NCI-H1694 (cell line): ENCODE results near the gene NOTCH4.

Experiments used
- DNase-seq: peaks from one replicate; lab custom pipeline; 2025; lab: John Stamatoyannopoulos, UW

Gene NOTCH4

DNA sequence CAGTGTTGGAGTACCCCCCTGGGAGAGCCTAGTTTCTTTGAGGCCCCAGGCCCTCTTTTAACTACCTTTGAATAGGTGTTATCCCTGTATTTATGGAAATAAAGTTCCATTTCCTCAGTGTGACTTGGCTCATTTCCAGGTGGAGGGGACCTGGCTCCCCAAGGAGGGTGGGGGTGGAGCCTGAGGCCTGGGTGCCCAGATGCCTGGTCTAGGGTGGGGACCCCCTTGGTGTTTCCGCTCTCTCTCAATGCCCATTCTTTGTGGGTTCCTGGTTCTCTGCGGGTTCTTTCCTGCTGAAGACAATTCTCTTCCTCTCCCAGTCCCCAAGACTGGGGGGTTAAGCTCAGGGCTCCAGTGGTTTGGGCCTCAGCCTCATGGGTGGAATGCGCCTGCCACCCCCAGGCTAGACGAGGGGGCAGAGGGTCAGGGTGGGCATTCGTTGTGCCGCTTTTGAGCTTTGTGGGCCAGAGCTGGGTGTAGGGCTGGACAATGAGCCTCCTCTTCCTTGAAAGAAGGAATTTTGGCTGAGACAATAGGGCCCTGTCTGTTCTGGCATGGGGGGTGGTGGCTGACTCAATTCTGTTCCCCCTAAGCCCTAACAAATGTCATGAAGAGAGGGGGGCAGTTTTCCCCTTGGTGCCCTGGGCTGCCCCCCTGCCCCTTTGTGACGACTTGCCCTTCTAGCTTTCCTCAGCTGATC, 60.2 kb downstream of the NOTCH4 start:
- no peak for DNase-seq

- DNase-seq: no peak
Observed at GRCh38 chr6:32158052-32158451, 65.8 kb downstream of the NOTCH4 start.

DNA sequence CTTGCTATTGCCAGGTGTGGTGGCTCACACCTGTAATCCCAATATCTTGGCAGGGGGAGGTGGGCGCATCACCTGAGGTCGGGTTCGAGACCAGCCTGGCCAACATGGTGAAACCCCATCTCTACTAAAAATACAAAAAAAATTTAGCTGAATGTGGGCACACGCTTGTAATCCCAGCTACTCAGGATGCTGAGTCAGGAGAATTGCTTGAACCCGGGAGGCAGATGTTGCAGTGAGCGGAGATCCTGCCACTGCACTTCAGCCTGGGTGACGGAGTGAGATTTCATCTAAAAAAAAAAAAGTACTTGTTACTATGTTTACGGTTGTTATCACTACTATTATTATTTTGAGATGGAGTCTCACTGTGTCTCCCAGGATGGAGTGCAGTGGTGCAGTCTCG, 67.0 kb downstream of the NOTCH4 start:
- no peak for DNase-seq

- DNase-seq: peak; percentile 25
Observed at GRCh38 chr6:32154514-32155161, 69.2 kb downstream of the NOTCH4 start.

GRCh38 chr6:32153564-32154513, 70.0 kb downstream of the NOTCH4 start, which contains the start of gene PPT2:
TSS of gene PPT2 (plus strand) at chr6:32154141. CDS start at chr6:32154595, 454 bp downstream.
- peak; percentile 48 for DNase-seq

DNA sequence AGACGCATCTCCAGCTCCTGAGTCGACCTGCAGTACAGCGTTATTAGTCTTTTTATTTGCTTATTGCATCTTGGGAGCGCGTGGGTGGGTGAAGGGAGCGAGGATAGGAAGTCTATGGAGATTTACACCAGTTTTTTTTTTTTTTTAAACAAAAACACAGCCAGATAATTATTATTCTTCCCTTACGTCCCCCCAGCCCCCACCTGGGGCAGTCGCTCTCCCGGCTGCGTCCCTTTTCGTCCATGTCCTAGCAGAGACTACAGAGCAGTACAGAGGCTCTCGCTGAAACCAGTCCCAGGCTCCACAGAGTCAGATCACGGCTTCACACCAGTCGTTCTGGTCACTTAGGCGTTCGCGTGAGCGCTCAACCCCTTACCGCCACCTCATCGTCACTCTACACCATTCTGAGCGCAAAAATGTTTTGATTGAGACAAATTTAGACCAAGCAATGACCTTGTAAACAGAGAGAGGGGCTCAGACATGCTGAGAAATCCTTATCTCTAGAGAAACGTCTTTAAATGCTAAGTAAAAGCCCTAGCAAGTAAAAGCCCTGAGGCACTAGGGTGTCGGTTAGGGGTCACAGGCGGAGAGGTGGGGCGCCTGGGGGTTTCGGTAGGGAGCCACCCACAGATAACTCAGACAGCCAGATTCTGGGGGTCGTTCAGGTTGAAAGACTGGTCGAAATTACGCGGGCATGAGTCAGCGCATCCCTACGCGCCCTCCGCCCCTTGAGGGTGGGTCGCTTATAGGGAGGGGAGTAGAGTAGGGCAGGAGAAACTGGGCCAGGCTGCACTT, 70.9 kb downstream of the NOTCH4 start:
- no peak for DNase-seq

- no peak for DNase-seq
Observed at GRCh38 chr6:32151863-32152768, 71.8 kb downstream of the NOTCH4 start, which contains the start of gene PRRT1. TSS of gene PRRT1 (minus strand) at chr6:32151939. CDS start at chr6:32151827, 112 bp downstream.

DNA sequence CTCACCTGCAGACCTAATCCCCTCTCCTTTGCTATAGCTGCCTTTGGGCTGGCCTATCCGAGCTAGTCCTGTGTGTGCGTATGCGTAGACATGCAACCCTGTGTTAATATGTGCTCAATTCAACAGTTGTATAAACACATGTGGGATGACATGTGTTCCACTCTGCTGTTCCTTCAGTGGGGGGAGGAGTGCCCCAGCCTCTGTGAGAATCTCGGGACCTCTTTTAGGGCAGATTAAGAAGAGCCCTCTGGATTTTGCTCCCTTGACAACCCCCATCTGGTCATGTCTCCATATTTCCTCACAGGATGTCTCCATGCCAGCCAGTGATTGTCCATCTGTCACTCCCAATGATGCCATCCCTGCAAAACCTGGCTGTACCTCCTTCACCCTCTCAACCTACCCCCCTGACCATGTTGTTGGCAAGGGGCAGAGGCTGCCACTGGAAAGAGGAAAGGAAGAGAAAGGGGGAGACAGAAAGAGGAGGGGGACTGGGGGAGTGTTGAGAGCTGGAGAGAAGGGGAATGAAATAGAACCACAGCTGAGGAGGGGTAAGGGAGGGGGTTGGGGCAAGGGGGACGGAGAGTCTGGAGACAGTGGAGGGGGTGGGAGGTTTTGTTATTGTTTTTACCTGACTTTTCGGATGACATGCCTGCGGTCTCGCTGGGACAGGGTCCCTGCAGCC, 72.5 kb downstream of the NOTCH4 start:
- peak; percentile 12 for DNase-seq

- DNase-seq: no peak
Observed at GRCh38 chr6:32149932-32150870, 73.7 kb downstream of the NOTCH4 start.

GRCh38 chr6:32149092-32149755, 74.6 kb downstream of the NOTCH4 start:
- DNase-seq: no peak

DNA sequence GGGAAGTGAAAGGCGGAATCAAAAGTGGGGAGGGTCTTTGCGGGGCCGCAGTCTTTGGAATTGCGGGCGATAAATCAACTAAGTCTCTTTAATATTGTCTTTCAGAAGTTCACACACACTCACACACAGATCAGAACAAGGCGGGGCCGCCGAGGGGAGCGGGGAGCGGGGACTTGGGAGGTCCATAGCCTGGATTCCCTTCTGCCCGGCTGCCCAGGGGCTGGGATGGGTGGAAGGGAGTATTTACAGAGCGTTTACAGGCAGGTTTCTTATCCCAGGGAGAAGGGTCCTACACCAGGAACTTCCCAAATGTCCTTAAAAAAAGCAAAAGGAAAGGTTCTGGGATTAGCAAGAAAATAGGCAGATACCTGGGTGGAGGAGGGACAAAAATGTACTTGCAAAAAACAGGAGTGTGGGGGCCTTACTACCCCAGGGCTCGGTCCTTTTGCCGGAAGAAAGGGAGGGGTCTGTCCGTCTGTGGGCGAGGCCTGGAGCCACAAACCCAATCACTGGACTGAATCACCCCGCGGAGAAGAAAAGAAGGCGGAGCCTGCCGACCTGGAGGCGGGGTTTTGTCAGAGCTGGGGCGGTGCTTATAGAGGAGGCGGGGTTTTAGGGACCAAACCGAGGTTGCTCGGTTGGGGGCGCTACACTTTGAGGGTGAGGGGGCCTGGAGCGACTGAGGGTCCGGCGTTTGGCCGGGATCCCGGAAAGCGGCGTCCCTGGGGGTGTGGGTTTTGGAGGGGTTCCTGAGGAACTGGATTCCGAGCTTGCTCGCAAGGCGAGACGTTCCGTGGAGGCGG, 75.4 kb downstream of the NOTCH4 start:
- DNase-seq: no peak

DNA sequence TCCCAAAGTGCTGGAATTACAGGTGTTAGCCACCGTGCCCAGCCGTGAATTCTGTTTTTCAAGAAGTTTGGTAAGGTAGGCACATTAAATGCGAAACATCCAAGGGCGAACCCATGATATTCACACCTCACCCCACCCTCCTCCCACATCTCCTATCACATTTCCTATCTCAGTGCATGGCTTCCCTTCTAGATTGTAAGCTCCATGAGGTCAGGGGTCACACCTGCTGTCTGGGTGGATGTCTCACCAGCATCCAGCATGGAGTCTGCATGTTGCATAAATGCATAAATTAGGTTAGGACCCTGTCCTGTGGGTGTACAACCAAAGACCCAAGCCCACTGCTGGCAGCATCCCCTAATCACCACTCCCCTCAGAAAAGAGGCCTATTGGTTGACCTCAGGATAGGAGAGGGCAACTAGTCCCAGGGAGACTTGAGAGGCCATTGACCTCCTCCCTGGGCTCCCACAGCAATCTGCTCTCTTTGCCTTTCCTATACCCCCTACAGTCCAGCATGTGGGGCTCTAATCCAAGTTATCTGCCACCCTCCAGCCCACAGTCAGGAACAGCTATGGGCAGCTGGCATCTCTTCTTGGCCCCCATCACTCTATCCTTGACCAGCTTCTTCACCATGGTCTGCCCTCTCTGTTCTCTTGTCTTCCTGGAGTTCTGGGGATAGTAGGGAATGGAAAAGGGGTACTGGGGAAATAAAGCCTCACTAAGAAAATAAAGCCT, 76.3 kb downstream of the NOTCH4 start:
- no peak for DNase-seq

DNA sequence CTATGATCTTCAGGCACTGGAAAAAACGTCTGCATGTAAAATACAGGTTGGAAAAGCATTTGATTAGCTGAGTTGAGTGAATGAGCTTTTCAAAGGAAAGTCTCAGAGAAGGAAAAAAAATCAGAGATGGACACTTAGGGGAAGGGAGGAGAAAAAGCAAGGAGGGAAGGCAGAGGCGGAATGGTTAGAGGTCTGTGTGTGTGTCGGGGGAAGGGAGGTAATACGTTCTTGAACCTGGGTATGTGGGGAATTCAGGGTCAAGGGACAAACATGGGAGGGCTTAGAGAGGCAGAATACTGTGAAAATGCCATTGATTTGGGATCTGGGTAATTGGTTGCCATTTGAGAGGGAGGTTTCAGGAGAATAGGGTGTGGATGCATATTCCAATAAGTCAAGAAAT, 77.2 kb downstream of the NOTCH4 start:
- DNase-seq: no peak

- no peak for DNase-seq
Observed at GRCh38 chr6:32146287-32146686, 77.6 kb downstream of the NOTCH4 start.
